ENCODE results near the gene UNC119. TPM values are rescaled to one million over a fixed set of nuclear protein-coding genes. Genes with fewer than 3 reads are reported as not detected.
A peak's percentile ranks its signal among the peaks of the same experiment; 100 is the strongest.

Gene UNC119
- total RNA-seq, 1 donor from 2014 or later: 22.0 TPM

- DNase-seq (ENCODE audit: low read depth, low spot score): no peak
These were observed 20.6 kb upstream of the UNC119 start for GRCh38 chr17:28573040-28573380.

GRCh38 chr17:28572259-28573039, 20.0 kb upstream of the UNC119 start:
- no peak for DNase-seq (ENCODE audit: low read depth, low spot score)

GRCh38 chr17:28571361-28572122, 19.1 kb upstream of the UNC119 start, which contains the start of gene PIGS:
Gene PIGS, minus strand, starts transcription at chr17:28571524. Its CDS starts 28 bp downstream, at chr17:28571496.
- peak; percentile 66 for DNase-seq (ENCODE audit: low read depth, low spot score)

GRCh38 chr17:28570716-28571360, 18.4 kb upstream of the UNC119 start:
- no peak for DNase-seq (ENCODE audit: low read depth, low spot score)

- no peak for DNase-seq (ENCODE audit: low read depth, low spot score)
These were observed 17.0 kb upstream of the UNC119 start for GRCh38 chr17:28569446-28569845.

- DNase-seq (ENCODE audit: low read depth, low spot score): no peak
These were observed 15.2 kb upstream of the UNC119 start for GRCh38 chr17:28567604-28568003.

- no peak for DNase-seq (ENCODE audit: low read depth, low spot score)
These were observed 11.1 kb upstream of the UNC119 start for GRCh38 chr17:28563475-28563874.

GRCh38 chr17:28555022-28555421, 2.6 kb upstream of the UNC119 start:
- no peak for DNase-seq (ENCODE audit: low read depth, low spot score)

- DNase-seq (ENCODE audit: low read depth, low spot score): no peak
These were observed 2.1 kb upstream of the UNC119 start for GRCh38 chr17:28554565-28554964.

- DNase-seq (ENCODE audit: low read depth, low spot score): no peak
These were observed 629 bp upstream of the UNC119 start for GRCh38 chr17:28553000-28553505.

GRCh38 chr17:28551421-28552175, 826 bp downstream of the UNC119 start:
- no peak for DNase-seq (ENCODE audit: low read depth, low spot score)

GRCh38 chr17:28550858-28551257, 1.6 kb downstream of the UNC119 start:
- no peak for DNase-seq (ENCODE audit: low read depth, low spot score)

GRCh38 chr17:28549236-28550132, 2.9 kb downstream of the UNC119 start:
- no peak for DNase-seq (ENCODE audit: low read depth, low spot score)

GRCh38 chr17:28548417-28549130, 3.9 kb downstream of the UNC119 start:
- no peak for DNase-seq (ENCODE audit: low read depth, low spot score)

- DNase-seq (ENCODE audit: low read depth, low spot score): peak; percentile 24
These were observed 4.6 kb downstream of the UNC119 start for GRCh38 chr17:28547623-28548416.

GRCh38 chr17:28547096-28547622, 5.3 kb downstream of the UNC119 start:
- DNase-seq (ENCODE audit: low read depth, low spot score): no peak

GRCh38 chr17:28545787-28546415, 6.5 kb downstream of the UNC119 start:
- DNase-seq (ENCODE audit: low read depth, low spot score): no peak

GRCh38 chr17:28545141-28545503, 7.3 kb downstream of the UNC119 start:
- no peak for DNase-seq (ENCODE audit: low read depth, low spot score)

All from pulmonary artery endothelial cell (primary cell).